NT2/D1 (cell line): ENCODE data around the gene ZBTB18.

ENCODE experiments used
- YY1 ChIP-seq: IDR thresholded peaks from 2 replicates; pipeline ENCODE4 v1.6.1; 2011; ENCODE audit not compliant: insufficient read length, insufficient read depth
- ZNF274 ChIP-seq: IDR thresholded peaks from 2 replicates; pipeline ENCODE4 v1.6.1; 2011; ENCODE audit warnings: mild to moderate bottlenecking, low read depth, low read length

GRCh38 chr1:244054247-244054923, 3.3 kb downstream of the ZBTB18 start:
- TF ChIP-seq YY1 (no peak), ZNF274 (no peak)
